HCT116 (cell line): ENCODE data around the gene FGF13. TPM values are rescaled to one million over a fixed set of nuclear protein-coding genes. Genes with fewer than 3 reads are reported as not detected.

Experiments used
- ATAC-seq: fragments of 200-7000 bp; cut with Tn5 transposase; 2 replicates; pipeline ENCODE4 v1.9.1; 2020; ENCODE audit warnings: mild to moderate bottlenecking, moderate library complexity
- BruUV-seq: library from RNA; stranded (reverse); fragments of 400-500 nt; replicated peaks from 2 replicates; lab custom pipeline; 2021; lab: Mats Ljungman, UMichigan
- CTCF ChIA-PET: fragments of 300-600 bp; sonication (Branson Sonifier 250); formaldehyde crosslinking; loops from one replicate; lab custom pipeline; 2021; ENCODE audit warnings: antibody characterized with exemption; lab: Charles Lee
- POLR2A ChIA-PET: fragments of 300-600, 350-600 bp; sonication (Branson Sonifier 250); formaldehyde crosslinking; loops from one replicate; lab custom pipeline; 2021; ENCODE audit warnings: antibody characterized with exemption; lab: Charles Lee
- RAD21 ChIA-PET, 2 experiments: fragments of 300-600 bp; sonication (Branson Sonifier 250); formaldehyde crosslinking; loops; one replicate each; lab custom pipeline; 2023; ENCODE audit warnings: low total read pairs in 2 of 2; ENCODE audit not compliant: uncharacterized antibody in 2 of 2, unreplicated experiment in 2 of 2, low non-redundant PET in 1 of 2; lab: Charles Lee
- DNase-seq: peaks from one replicate; pipeline ENCODE4 v3.0.0-alpha.2; 2010; ENCODE audit warnings: low read depth, low spot score
- H2AFZ ChIP-seq: fragments of 200-600 bp; shearing (Covaris generic), sonication (generic); 2 replicates; pipeline ENCODE4 v1.6.1; 2017; ENCODE audit warnings: low read depth, mixed run types, mixed read lengths, antibody characterized with exemption, low read length; ENCODE audit not compliant: poor library complexity, severe bottlenecking
- H3K27ac ChIP-seq: 2 replicates; pipeline ENCODE4 v1.5.1; 2012; ENCODE audit warnings: low read depth, low read length
- H3K27me3 ChIP-seq: fragments of 200-600 bp; sonication (generic); 2 replicates; pipeline ENCODE4 v1.6.1; 2016; ENCODE audit warnings: mixed run types, low read length, mixed read lengths; ENCODE audit not compliant: insufficient read depth
- H3K36me3 ChIP-seq, 2 experiments: fragments of 200-500 bp in 1 of 2; fragments of 200-600 bp in 1 of 2; sonication (Bioruptor generic) in 1 of 2; sonication (generic) in 1 of 2; 2 replicates each; pipeline versions ENCODE4 v1.5.1 to v1.6.1; 2014 to 2016; ENCODE audit warnings: low read length in 2 of 2, inconsistent platforms in 1 of 2, mixed read lengths in 1 of 2, mixed run types in 1 of 2; ENCODE audit not compliant: insufficient read depth in 2 of 2, control insufficient read depth in 1 of 2
- H3K4me1 ChIP-seq, 2 experiments: fragments of 200-600 bp in 1 of 2; sonication (generic) in 1 of 2; 2 replicates each; pipeline versions ENCODE4 v1.5.1 to v1.6.1; 2012 to 2017; ENCODE audit warnings: low read length in 2 of 2, inconsistent platforms in 1 of 2, mild to moderate bottlenecking in 1 of 2, mixed read lengths in 1 of 2, mixed run types in 1 of 2, moderate library complexity in 1 of 2; ENCODE audit not compliant: insufficient read depth in 2 of 2, control insufficient read depth in 1 of 2
- H3K4me2 ChIP-seq: fragments of 200-600 bp; sonication (generic); 2 replicates; pipeline ENCODE4 v1.6.1; 2017; ENCODE audit warnings: mixed run types, low read length, mixed read lengths
- H3K4me3 ChIP-seq, 2 experiments: fragments of 200-600 bp in 1 of 2; sonication (generic) in 1 of 2; replicated peaks in 1 of 2; 2 replicates each; pipeline ENCODE4 v1.5.1; 2011 to 2016; ENCODE audit warnings: low read length in 2 of 2, control low read depth in 1 of 2, low read depth in 1 of 2, mild to moderate bottlenecking in 1 of 2, mixed read lengths in 1 of 2, mixed run types in 1 of 2
- H3K79me2 ChIP-seq: fragments of 200-600 bp; sonication (generic); 2 replicates; pipeline ENCODE4 v1.6.1; 2017; ENCODE audit warnings: mild to moderate bottlenecking, mixed run types, low read length, moderate library complexity, mixed read lengths; ENCODE audit not compliant: insufficient read depth
- H3K9ac ChIP-seq: fragments of 200-600 bp; sonication (generic); 2 replicates; pipeline ENCODE4 v1.6.1; 2016; ENCODE audit warnings: low read length, mixed read lengths
- H3K9me2 ChIP-seq: fragments of 200-600 bp; sonication (generic), shearing (Covaris generic); 2 replicates; pipeline ENCODE4 v1.6.1; 2017; ENCODE audit warnings: mixed run types, mild to moderate bottlenecking, moderate library complexity; ENCODE audit not compliant: insufficient read depth
- H3K9me3 ChIP-seq, 2 experiments: fragments of 200-500 bp in 1 of 2; fragments of 200-600 bp in 1 of 2; sonication (Bioruptor generic) in 1 of 2; sonication (generic) in 1 of 2; 2 replicates each; pipeline ENCODE4 v1.6.1; 2014 to 2017; ENCODE audit warnings: low read length in 2 of 2, mixed read lengths in 2 of 2, inconsistent platforms in 1 of 2, low read depth in 1 of 2, mild to moderate bottlenecking in 1 of 2, mixed run types in 1 of 2, moderate library complexity in 1 of 2; ENCODE audit not compliant: control insufficient read depth in 1 of 2, insufficient read depth in 1 of 2
- H4K20me1 ChIP-seq: fragments of 200-600 bp; sonication (generic), shearing (Covaris generic); 2 replicates; pipeline ENCODE4 v1.6.1; 2017; ENCODE audit warnings: mixed run types, mild to moderate bottlenecking, moderate library complexity; ENCODE audit not compliant: insufficient read depth
- CBX3 ChIP-seq: IDR thresholded peaks from 2 replicates; pipeline ENCODE4 v1.6.1; 2012; ENCODE audit warnings: low read depth
- CEBPB ChIP-seq: IDR thresholded peaks from 2 replicates; pipeline ENCODE4 v1.6.1; 2012; ENCODE audit warnings: low read depth
- CTCF ChIP-seq, 3 experiments: fragments of 200-600 bp in 1 of 3; sonication (generic) in 1 of 3; IDR thresholded peaks in 2 of 3; conservative IDR thresholded peaks in 1 of 3; 2 replicates each; pipeline ENCODE4 v1.5.1; 2012 to 2017; ENCODE audit warnings: low read depth in 2 of 3, low read length in 2 of 3, antibody characterized with exemption in 1 of 3, borderline replicate concordance in 1 of 3, control low read depth in 1 of 3, mild to moderate bottlenecking in 1 of 3, mixed read lengths in 1 of 3, mixed run types in 1 of 3, moderate library complexity in 1 of 3; ENCODE audit not compliant: insufficient read depth in 1 of 3
- EGR1 ChIP-seq: IDR thresholded peaks from 2 replicates; pipeline ENCODE4 v1.6.1; 2012; ENCODE audit warnings: low read depth
- ELF1 ChIP-seq: IDR thresholded peaks from 2 replicates; pipeline ENCODE4 v1.6.1; 2012; ENCODE audit warnings: low read depth, borderline replicate concordance
- EZH2 ChIP-seq: fragments of 200-600 bp; sonication (generic); IDR thresholded peaks from 2 replicates; pipeline ENCODE4 v1.6.1; 2017; ENCODE audit warnings: antibody characterized with exemption, mixed run types
- EZH2phosphoT487 ChIP-seq: fragments of 200-600 bp; IDR thresholded peaks from 2 replicates; pipeline ENCODE4 v1.6.1; 2018; ENCODE audit warnings: antibody characterized with exemption, borderline replicate concordance
- FOSL1 ChIP-seq: IDR thresholded peaks from 2 replicates; pipeline ENCODE4 v1.6.1; 2012; ENCODE audit warnings: low read depth
- JUND ChIP-seq: IDR thresholded peaks from 2 replicates; pipeline ENCODE4 v1.6.1; 2012
- MAX ChIP-seq: IDR thresholded peaks from 2 replicates; pipeline ENCODE4 v1.6.1; 2012
- POLR2A ChIP-seq: IDR thresholded peaks from 2 replicates; pipeline ENCODE4 v1.7.0; 2011; ENCODE audit warnings: borderline replicate concordance; ENCODE audit not compliant: insufficient read depth, insufficient read length; ENCODE audit errors: extremely low read depth
- RAD21 ChIP-seq: IDR thresholded peaks from 2 replicates; pipeline ENCODE4 v1.6.1; 2012; ENCODE audit warnings: low read depth, mild to moderate bottlenecking
- SIN3A ChIP-seq: IDR thresholded peaks from 2 replicates; pipeline ENCODE4 v1.6.1; 2012; ENCODE audit warnings: low read depth
- SP1 ChIP-seq: IDR thresholded peaks from 2 replicates; pipeline ENCODE4 v1.6.1; 2012; ENCODE audit warnings: low read depth
- SRF ChIP-seq: IDR thresholded peaks from 2 replicates; pipeline ENCODE4 v1.6.1; 2012; ENCODE audit warnings: low read depth
- YY1 ChIP-seq: IDR thresholded peaks from 2 replicates; pipeline ENCODE4 v1.6.1; 2011; ENCODE audit warnings: low read length, low read depth, moderate library complexity, mild to moderate bottlenecking; ENCODE audit not compliant: insufficient replicate concordance; ENCODE audit errors: extremely low read depth
- ZBTB33 ChIP-seq: IDR thresholded peaks from 2 replicates; pipeline ENCODE4 v1.6.1; 2011; ENCODE audit warnings: mild to moderate bottlenecking, low read length, moderate library complexity; ENCODE audit not compliant: insufficient replicate concordance; ENCODE audit errors: extremely low read depth
- intact Hi-C: fragments of 100-400 bp; cut with micrococcal nuclease; formaldehyde crosslinking; loops from 2 replicates; pipeline ENCODE4 v1.10.0; 2022
- total RNA-seq: library from RNA; stranded (reverse); gene quantifications from one replicate; pipeline ENCODE4 v1.2.1, GENCODE V29; 2021; ENCODE audit not compliant: unreplicated experiment

Gene FGF13
- total RNA-seq, 1 experiment from 2014 or later, result 0.02 TPM

GRCh38 chrX:138683600-138683999, 27.9 kb downstream of the FGF13 start:
- H3K36me3 ChIP-seq, result no peaks in the 10 kb centered on the region
- H4K20me1 ChIP-seq, result no peaks in the 10 kb centered on the region
- TF ChIP-seq RAD21, result no peak
- no peak for TF ChIP-seq EGR1
- TF ChIP-seq ZBTB33, result no peak
- no peak for TF ChIP-seq ELF1
- TF ChIP-seq POLR2A, result no peak
- intact Hi-C loops, result no loop called here
- no peaks in the 10 kb centered on the region for H3K27me3 ChIP-seq
- no peak overlapping the region for H3K27ac ChIP-seq
- H3K9me3 ChIP-seq, result no peaks in the 10 kb centered on the region
- H3K4me1 ChIP-seq, result no peaks in the 10 kb centered on the region
- no peaks in the 10 kb centered on the region for H3K79me2 ChIP-seq
- ATAC-seq, result no peak
- no peaks in the 10 kb centered on the region for H3K9me2 ChIP-seq
- no peak overlapping the region for H2AFZ ChIP-seq
- CTCF ChIA-PET, result no interaction called here
- no peak overlapping the region for H3K4me3 ChIP-seq
- no peak for DNase-seq
- POLR2A ChIA-PET, result no interaction called here
- H3K9ac ChIP-seq, result no peak overlapping the region
- no peak overlapping the region for H3K4me2 ChIP-seq
- RAD21 ChIA-PET, result no interaction called here
- no TSS peak for BruUV-seq

GRCh38 chrX:138669693-138670092, 41.8 kb downstream of the FGF13 start:
- Histone ChIP-seq H2AFZ (no peak overlapping the region), H3K9me2 (no peaks in the 10 kb centered on the region), H3K9ac (no peak overlapping the region), H3K27me3 (no peaks in the 10 kb centered on the region), H3K4me3 (no peak overlapping the region), H3K9me3 (no peaks in the 10 kb centered on the region; a peak in 1 of 4 replicates), H3K79me2 (no peaks in the 10 kb centered on the region), H4K20me1 (no peaks in the 10 kb centered on the region), H3K4me2 (no peak overlapping the region), H3K36me3 (no peaks in the 10 kb centered on the region), H3K4me1 (no peaks in the 10 kb centered on the region), H3K27ac (no peak overlapping the region)
- BruUV-seq, result no TSS peak
- DNase-seq (no peak), ATAC-seq (no peak)
- ChIA-PET CTCF (no interaction called here), POLR2A (no interaction called here), RAD21 (no interaction called here)
- TF ChIP-seq MAX, result no peak
- no peak for TF ChIP-seq POLR2A
- TF ChIP-seq EGR1, result no peak
- no peak for TF ChIP-seq CTCF (IDR thresholded peaks at IDR 0.05 in 2 of 3, conservative IDR thresholded peaks at IDR 0.05 in 1 of 3; ENCODE audit: borderline replicate concordance in 1 of 3, insufficient read depth in 1 of 3, low read depth in 2 of 3, low read length in 2 of 3)
- no peak for TF ChIP-seq SRF
- no peak for TF ChIP-seq CBX3
- no peak for TF ChIP-seq CEBPB
- no peak for TF ChIP-seq RAD21
- TF ChIP-seq SIN3A, result no peak
- no peak for TF ChIP-seq SP1
- no peak for TF ChIP-seq EZH2
- no peak for TF ChIP-seq FOSL1
- TF ChIP-seq JUND, result no peak
- TF ChIP-seq YY1, result no peak
- TF ChIP-seq EZH2phosphoT487, result no peak
- intact Hi-C loops, result no loop called here
